Chondrocyte (in vitro differentiated cells): ENCODE results near the gene CPA5. TPM values are rescaled to one million over a fixed set of nuclear protein-coding genes. Genes with fewer than 3 reads are reported as not detected.

Source experiments
- DNase-seq: peaks from one replicate; pipeline ENCODE4 v3.0.0; 2021; ENCODE audit warnings: mixed read lengths, low spot score
- H3K27ac Mint-ChIP-seq: one replicate; pipeline ENCODE4 v1.8.0; 2021; ENCODE audit warnings: mild to moderate bottlenecking, moderate library complexity, mixed read lengths; ENCODE audit not compliant: unreplicated experiment
- H3K27me3 Mint-ChIP-seq: 2 replicates; pipeline ENCODE4 v1.8.0; 2021; ENCODE audit warnings: low read depth, mixed read lengths
- H3K36me3 Mint-ChIP-seq: 2 replicates; pipeline ENCODE4 v1.8.0; 2021; ENCODE audit warnings: low read depth, mixed read lengths
- H3K4me1 Mint-ChIP-seq: 2 replicates; pipeline ENCODE4 v1.8.0; 2021; ENCODE audit warnings: low read depth, mild to moderate bottlenecking, mixed read lengths
- H3K4me3 Mint-ChIP-seq: one replicate; pipeline ENCODE4 v1.8.0; 2021; ENCODE audit warnings: mild to moderate bottlenecking, moderate library complexity, mixed read lengths; ENCODE audit not compliant: unreplicated experiment
- H3K9me3 Mint-ChIP-seq: 2 replicates; pipeline ENCODE4 v1.8.0; 2021; ENCODE audit warnings: low read depth, mixed read lengths
- total RNA-seq: library from RNA; stranded (reverse); gene quantifications from 3 replicates; pipeline ENCODE4 v1.2.1, GENCODE V29; 2021
- TF ChIP-seq, protein P1 (sequence below): fragments of 200-600 bp; sonication (generic); IDR thresholded peaks from 2 replicates; pipeline ENCODE4 v1.5.0; 2021; ENCODE audit warnings: antibody characterized with exemption, mild to moderate bottlenecking, moderate library complexity

CPA5 gene
- total RNA-seq, 1 donor from 2014 or later = not detected

DNA sequence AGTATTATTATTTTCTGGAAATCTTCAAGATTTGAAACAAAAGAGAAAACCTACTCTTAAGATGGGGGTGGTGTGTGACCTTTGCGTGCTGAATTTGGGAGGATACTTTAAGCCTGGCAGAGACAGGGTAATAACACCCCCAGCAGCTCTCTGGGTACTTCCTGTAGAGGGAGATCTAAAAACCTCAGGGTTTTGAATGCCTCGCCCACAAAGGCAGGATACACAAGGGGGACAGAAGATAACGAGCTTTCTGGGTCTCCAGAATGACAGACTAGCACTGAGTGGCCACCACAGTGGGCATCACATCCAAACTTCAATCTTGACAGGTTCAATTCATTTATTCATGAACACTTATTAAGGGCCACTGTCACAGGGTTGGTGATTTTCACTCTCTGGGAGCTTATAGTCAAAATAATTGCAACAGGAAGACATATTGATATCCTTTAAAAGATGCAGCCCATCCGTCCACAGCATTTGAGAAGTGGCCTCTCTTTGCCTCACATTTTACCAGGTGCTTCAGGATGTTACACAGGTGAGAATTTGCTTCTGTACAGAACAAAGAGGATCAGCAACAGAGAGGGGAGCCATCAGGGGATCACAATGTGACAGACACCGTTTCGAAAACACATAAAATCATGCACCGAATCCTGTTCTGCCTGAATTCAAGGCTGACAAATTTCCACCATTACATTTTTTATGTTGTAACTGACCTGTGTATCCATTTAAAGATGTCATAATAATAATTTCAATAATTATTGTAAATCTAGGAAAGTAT is 50.0 kb downstream of the CPA5 start:
- Mint-ChIP-seq H3K4me1 (peaks cover 60% of the 10 kb centered on the region), H3K27ac (no peak overlapping the region), H3K4me3 (no peak overlapping the region), H3K36me3 (peaks cover 2% of the 10 kb centered on the region), H3K9me3 (no peaks in the 10 kb centered on the region), H3K27me3 (no peaks in the 10 kb centered on the region)
- TF ChIP-seq, protein P1, sequence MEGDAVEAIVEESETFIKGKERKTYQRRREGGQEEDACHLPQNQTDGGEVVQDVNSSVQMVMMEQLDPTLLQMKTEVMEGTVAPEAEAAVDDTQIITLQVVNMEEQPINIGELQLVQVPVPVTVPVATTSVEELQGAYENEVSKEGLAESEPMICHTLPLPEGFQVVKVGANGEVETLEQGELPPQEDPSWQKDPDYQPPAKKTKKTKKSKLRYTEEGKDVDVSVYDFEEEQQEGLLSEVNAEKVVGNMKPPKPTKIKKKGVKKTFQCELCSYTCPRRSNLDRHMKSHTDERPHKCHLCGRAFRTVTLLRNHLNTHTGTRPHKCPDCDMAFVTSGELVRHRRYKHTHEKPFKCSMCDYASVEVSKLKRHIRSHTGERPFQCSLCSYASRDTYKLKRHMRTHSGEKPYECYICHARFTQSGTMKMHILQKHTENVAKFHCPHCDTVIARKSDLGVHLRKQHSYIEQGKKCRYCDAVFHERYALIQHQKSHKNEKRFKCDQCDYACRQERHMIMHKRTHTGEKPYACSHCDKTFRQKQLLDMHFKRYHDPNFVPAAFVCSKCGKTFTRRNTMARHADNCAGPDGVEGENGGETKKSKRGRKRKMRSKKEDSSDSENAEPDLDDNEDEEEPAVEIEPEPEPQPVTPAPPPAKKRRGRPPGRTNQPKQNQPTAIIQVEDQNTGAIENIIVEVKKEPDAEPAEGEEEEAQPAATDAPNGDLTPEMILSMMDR = no peak
- DNase-seq = no peak

DNA sequence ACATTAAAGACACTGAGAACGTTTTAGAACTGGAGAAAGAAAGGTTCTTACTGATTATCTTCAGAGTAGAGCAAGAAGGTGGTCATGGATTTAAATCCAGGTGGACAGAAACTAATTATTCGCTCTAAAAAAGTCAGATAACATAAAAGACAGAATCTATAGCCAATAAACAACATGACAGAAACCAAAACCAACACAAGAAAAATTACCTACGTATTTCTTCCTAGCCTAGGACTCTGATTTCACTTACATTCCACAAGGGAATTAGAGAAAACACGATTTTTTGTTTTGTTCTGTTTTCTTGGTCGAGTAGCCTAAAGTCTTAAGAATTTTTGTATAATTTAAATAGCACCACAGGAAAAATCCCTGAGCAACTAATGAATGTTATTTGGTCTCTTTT is 50.8 kb downstream of the CPA5 start:
- no peak overlapping the region for H3K4me3 Mint-ChIP-seq
- H3K27ac Mint-ChIP-seq = no peak overlapping the region
- H3K4me1 Mint-ChIP-seq = peaks cover 68% of the 10 kb centered on the region
- TF ChIP-seq, protein P1 = no peak
- DNase-seq = no peak
- H3K9me3 Mint-ChIP-seq = no peaks in the 10 kb centered on the region
- no peaks in the 10 kb centered on the region for H3K27me3 Mint-ChIP-seq
- H3K36me3 Mint-ChIP-seq = peaks cover 2% of the 10 kb centered on the region

DNA sequence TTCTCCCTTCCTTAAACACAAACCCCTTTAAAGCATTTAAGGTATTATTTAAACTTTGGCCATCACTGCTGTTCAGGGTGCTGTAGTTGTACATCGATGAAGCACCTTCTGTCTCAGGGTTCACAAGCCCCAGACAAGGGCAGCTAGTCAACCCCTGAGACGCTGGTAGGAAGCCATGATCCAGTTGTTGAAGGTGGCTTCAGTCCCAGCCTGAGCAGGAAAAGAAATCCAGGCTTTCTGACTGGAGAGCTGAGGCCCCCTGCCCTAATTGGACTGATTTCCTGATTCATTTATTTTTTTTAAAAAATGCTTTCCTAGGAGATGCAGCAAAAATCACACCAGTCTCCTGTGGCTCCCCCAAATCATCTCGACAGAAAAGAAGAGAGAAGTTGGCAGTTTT is 51.5 kb downstream of the CPA5 start:
- TF ChIP-seq, protein P1 = no peak
- H3K36me3 Mint-ChIP-seq = peaks cover 2% of the 10 kb centered on the region
- no peak overlapping the region for H3K4me3 Mint-ChIP-seq
- H3K9me3 Mint-ChIP-seq = no peaks in the 10 kb centered on the region
- H3K4me1 Mint-ChIP-seq = peaks cover 75% of the 10 kb centered on the region
- H3K27me3 Mint-ChIP-seq = no peaks in the 10 kb centered on the region
- peak overlapping the region; percentile 76 for H3K27ac Mint-ChIP-seq
- DNase-seq = no peak

DNA sequence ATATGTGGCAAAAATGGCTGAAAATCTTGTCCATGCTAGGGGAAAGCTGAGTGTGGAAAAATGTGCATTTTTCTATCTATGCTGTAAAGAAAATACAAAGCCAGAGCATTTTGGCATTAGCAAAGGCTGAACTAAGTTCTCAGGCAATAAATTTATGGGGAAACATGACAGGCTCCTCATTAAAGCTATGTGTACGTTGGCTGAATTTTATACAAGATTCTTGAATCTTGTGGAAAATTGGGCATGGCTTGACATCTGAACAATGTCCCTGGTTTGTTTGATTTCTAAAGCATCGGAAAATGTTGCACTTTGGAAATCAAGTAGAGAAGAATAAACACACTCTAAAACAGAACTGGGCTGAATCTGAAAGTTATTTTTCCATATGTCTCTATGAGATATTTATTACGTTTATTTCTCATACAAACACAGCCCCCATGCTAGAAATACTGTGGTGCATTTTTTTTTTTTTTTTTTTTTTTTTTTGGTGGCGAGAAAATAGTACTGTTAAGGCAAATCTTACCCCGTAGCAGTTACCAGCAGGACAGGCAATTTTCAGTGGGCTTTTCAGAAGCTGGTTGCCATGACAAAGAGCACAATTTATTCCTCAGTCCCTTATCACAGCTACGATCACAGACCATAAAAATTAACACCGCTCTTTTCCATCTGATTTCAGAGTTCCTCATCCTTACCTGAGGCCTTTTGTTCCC is 52.6 kb downstream of the CPA5 start:
- Mint-ChIP-seq H3K27ac (peak overlapping the region; percentile 2), H3K4me3 (no peak overlapping the region), H3K27me3 (no peaks in the 10 kb centered on the region), H3K36me3 (peaks cover 2% of the 10 kb centered on the region), H3K4me1 (peaks cover 73% of the 10 kb centered on the region), H3K9me3 (no peaks in the 10 kb centered on the region)
- no peak for DNase-seq
- TF ChIP-seq, protein P1 = no peak

DNA sequence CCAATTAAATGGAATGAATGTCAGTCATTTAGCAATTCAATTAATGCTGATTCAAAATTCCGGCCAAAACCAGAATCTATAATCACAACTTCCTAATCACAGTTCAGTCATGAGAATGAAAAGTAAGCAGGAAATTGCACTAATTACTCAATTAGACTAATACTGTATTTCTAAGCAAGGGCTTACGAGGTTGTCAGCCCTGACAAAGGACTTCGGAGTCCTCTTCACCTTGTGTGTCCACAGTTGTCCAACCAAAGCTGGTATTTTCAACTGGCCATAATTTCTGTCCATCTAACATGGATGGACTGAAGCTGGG is 53.1 kb downstream of the CPA5 start:
- no peak for DNase-seq
- peaks cover 68% of the 10 kb centered on the region for H3K4me1 Mint-ChIP-seq
- no peak overlapping the region for H3K4me3 Mint-ChIP-seq
- no peaks in the 10 kb centered on the region for H3K9me3 Mint-ChIP-seq
- TF ChIP-seq, protein P1 = no peak
- H3K27ac Mint-ChIP-seq = peak overlapping the region; percentile 2
- H3K27me3 Mint-ChIP-seq = no peaks in the 10 kb centered on the region
- peaks cover 6% of the 10 kb centered on the region for H3K36me3 Mint-ChIP-seq
